ENCODE measurements around the gene CHIC2. TPM values are rescaled to one million over a fixed set of nuclear protein-coding genes. Genes with fewer than 3 reads are reported as not detected.

Gene CHIC2
- polyA plus RNA-seq, 1 donor (not counting 4 experiments of a cell fraction or from before 2014, with no cell fraction given) = 21.9 TPM

DNA sequence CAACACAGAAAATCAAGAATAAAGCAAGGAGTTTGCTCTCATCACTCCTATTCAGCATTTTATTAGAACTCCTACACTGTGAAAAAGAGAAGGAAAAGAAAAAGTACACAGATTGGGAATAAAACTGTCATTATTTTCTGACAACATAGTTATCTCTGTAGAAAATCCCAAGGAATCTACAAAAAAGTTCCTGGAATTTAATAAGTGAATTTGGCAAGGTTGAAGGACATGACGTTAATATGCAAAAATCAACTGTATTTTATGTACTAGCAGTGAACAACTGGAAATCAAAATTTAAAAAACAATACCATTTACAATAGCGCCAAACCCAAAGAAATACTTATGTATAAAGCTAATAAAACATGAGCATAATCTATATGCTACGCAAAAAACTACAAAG lies 26.3 kb downstream of the CHIC2 start:
- Histone ChIP-seq H3K27ac (ENCODE audit: control insufficient read depth, insufficient read depth, low read length) (no peak overlapping the region), H3K4me2 (ENCODE audit: control insufficient read depth, extremely low read depth, insufficient read depth, low read depth, low read length) (no peak overlapping the region), H4K20me1 (ENCODE audit: control insufficient read depth, extremely low read depth, insufficient read depth, low read length) (no peaks in the 10 kb centered on the region), H2AFZ (ENCODE audit: control insufficient read depth, low read length) (no peak overlapping the region), H3K79me2 (ENCODE audit: control insufficient read depth, insufficient read depth, low read length) (peaks cover 34% of the 10 kb centered on the region), H3K36me3 (ENCODE audit: control insufficient read depth in 2 of 2, extremely low read depth in 1 of 2, insufficient read depth in 2 of 2, low read length in 2 of 2) (peaks cover 2 to 3% of the 10 kb centered on the region in 2 experiments), H3K4me1 (ENCODE audit: control insufficient read depth, extremely low read depth, insufficient read depth, low read length) (no peaks in the 10 kb centered on the region), H3K4me3 (ENCODE audit: control insufficient read depth in 2 of 3, extremely low read depth in 1 of 3, insufficient read depth in 2 of 3, low read depth in 1 of 3, low read length in 3 of 3) (no peak overlapping the region), H3K27me3 (ENCODE audit: control insufficient read depth, extremely low read depth, insufficient read depth, low read length) (no peaks in the 10 kb centered on the region), H3K9ac (ENCODE audit: control insufficient read depth, extremely low read depth, insufficient read depth, low read length) (no peak overlapping the region), H3K9me1 (ENCODE audit: control insufficient read depth, extremely low read depth, insufficient read depth, low read length) (no peaks in the 10 kb centered on the region), H3K9me3 (ENCODE audit: control insufficient read depth, low read depth, low read length) (no peaks in the 10 kb centered on the region)
- dilution Hi-C loops (cut with MboI; ENCODE audit: extremely low pct_ligation_motif_present, low sequenced_read_pairs) = no loop called here
- no peak for TF ChIP-seq EZH2 (IDR thresholded peaks at IDR 0.05; ENCODE audit: low read length)
- TF ChIP-seq, protein P1, sequence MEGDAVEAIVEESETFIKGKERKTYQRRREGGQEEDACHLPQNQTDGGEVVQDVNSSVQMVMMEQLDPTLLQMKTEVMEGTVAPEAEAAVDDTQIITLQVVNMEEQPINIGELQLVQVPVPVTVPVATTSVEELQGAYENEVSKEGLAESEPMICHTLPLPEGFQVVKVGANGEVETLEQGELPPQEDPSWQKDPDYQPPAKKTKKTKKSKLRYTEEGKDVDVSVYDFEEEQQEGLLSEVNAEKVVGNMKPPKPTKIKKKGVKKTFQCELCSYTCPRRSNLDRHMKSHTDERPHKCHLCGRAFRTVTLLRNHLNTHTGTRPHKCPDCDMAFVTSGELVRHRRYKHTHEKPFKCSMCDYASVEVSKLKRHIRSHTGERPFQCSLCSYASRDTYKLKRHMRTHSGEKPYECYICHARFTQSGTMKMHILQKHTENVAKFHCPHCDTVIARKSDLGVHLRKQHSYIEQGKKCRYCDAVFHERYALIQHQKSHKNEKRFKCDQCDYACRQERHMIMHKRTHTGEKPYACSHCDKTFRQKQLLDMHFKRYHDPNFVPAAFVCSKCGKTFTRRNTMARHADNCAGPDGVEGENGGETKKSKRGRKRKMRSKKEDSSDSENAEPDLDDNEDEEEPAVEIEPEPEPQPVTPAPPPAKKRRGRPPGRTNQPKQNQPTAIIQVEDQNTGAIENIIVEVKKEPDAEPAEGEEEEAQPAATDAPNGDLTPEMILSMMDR (optimal IDR thresholded peaks at IDR 0.05 in 1 of 3, IDR thresholded peaks at IDR 0.05 in 1 of 3, conservative IDR thresholded peaks at IDR 0.05 in 1 of 3; ENCODE audit: extremely low read depth in 1 of 3, insufficient read depth in 2 of 3, low read length in 3 of 3) = no peak
- FAIRE-seq (no peak), DNase-seq (ENCODE audit: low read depth, low spot score) (no peak)

DNA sequence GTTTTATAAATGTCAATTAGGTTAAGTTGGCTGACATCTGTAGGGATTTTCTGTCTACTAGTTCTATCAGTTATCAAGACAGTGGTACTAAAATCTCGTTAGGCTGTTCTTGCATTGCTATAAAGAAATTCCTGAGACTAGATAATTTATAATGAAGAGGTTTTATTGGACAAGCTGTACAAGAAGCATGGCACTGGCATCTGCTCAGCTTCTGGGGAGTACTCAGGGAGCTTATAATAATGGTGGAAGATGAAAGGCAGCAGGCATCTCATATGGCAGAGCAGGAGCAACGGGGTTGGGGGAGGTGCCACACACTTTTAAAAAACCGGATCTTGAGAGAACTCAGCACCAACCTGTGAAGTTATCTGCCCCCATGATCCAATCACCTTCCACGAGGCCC lies 28.2 kb downstream of the CHIC2 start:
- no peaks in the 10 kb centered on the region for H4K20me1 ChIP-seq (ENCODE audit: control insufficient read depth, extremely low read depth, insufficient read depth, low read length)
- no peak overlapping the region for H3K9ac ChIP-seq (ENCODE audit: control insufficient read depth, extremely low read depth, insufficient read depth, low read length)
- dilution Hi-C loops (cut with MboI; ENCODE audit: extremely low pct_ligation_motif_present, low sequenced_read_pairs) = no loop called here
- H3K27ac ChIP-seq (ENCODE audit: control insufficient read depth, insufficient read depth, low read length) = no peak overlapping the region
- no peak overlapping the region for H2AFZ ChIP-seq (ENCODE audit: control insufficient read depth, low read length)
- TF ChIP-seq EZH2 (IDR thresholded peaks at IDR 0.05; ENCODE audit: low read length) = no peak
- TF ChIP-seq, protein P1 (optimal IDR thresholded peaks at IDR 0.05 in 1 of 3, IDR thresholded peaks at IDR 0.05 in 1 of 3, conservative IDR thresholded peaks at IDR 0.05 in 1 of 3; ENCODE audit: extremely low read depth in 1 of 3, insufficient read depth in 2 of 3, low read length in 3 of 3) = no peak
- H3K9me1 ChIP-seq (ENCODE audit: control insufficient read depth, extremely low read depth, insufficient read depth, low read length) = no peaks in the 10 kb centered on the region
- no peaks in the 10 kb centered on the region for H3K27me3 ChIP-seq (ENCODE audit: control insufficient read depth, extremely low read depth, insufficient read depth, low read length)
- DNase-seq (ENCODE audit: low read depth, low spot score) = no peak
- no peak overlapping the region for H3K4me3 ChIP-seq (ENCODE audit: control insufficient read depth in 2 of 3, extremely low read depth in 1 of 3, insufficient read depth in 2 of 3, low read depth in 1 of 3, low read length in 3 of 3)
- FAIRE-seq = peak; percentile 55
- H3K36me3 ChIP-seq (ENCODE audit: control insufficient read depth in 2 of 2, extremely low read depth in 1 of 2, insufficient read depth in 2 of 2, low read length in 2 of 2) = peaks cover 0 to 3% of the 10 kb centered on the region in 2 experiments
- H3K79me2 ChIP-seq (ENCODE audit: control insufficient read depth, insufficient read depth, low read length) = peaks cover 24% of the 10 kb centered on the region
- no peaks in the 10 kb centered on the region for H3K9me3 ChIP-seq (ENCODE audit: control insufficient read depth, low read depth, low read length)
- H3K4me1 ChIP-seq (ENCODE audit: control insufficient read depth, extremely low read depth, insufficient read depth, low read length) = peaks cover 5% of the 10 kb centered on the region
- no peak overlapping the region for H3K4me2 ChIP-seq (ENCODE audit: control insufficient read depth, extremely low read depth, insufficient read depth, low read depth, low read length)
